Renal cortex interstitium (tissue), 11 donors: Measurements from ENCODE around the gene BSG. TPM values are rescaled to one million over a fixed set of nuclear protein-coding genes. Genes with fewer than 3 reads are reported as not detected.

Experiments used
- DNase-seq, 11 donors: peaks; one replicate each; pipeline ENCODE4 v3.0.0-alpha.2; 2013; ENCODE audit warnings: low read depth in 9 of 11, low spot score in 4 of 11; ENCODE audit errors: extremely low read depth in 1 of 11
- polyA plus RNA-seq, 3 donors: library from polyadenylated mRNA; unstranded; fragments of 120-200 nt; gene quantifications; one replicate each; pipeline ENCODE4 v1.2.1, GENCODE V29; 2013; ENCODE audit not compliant: insufficient read length in 3 of 3

Gene BSG
- polyA plus RNA-seq, 3 donors, result 359 to 541 (median 496) TPM

- no peak for DNase-seq
These were observed 37.2 kb upstream of the BSG start for GRCh38 chr19:535017-535835.

GRCh38 chr19:536031-536880, 36.1 kb upstream of the BSG start:
- DNase-seq, result no peak

- DNase-seq, result no peak
These were observed 35.5 kb upstream of the BSG start for GRCh38 chr19:536881-537404.

GRCh38 chr19:538641-539428, 33.6 kb upstream of the BSG start:
- DNase-seq, result no peak

GRCh38 chr19:539429-540030, 32.9 kb upstream of the BSG start:
- no peak for DNase-seq

- no peak for DNase-seq
These were observed 31.3 kb upstream of the BSG start for GRCh38 chr19:540867-541637.

DNA sequence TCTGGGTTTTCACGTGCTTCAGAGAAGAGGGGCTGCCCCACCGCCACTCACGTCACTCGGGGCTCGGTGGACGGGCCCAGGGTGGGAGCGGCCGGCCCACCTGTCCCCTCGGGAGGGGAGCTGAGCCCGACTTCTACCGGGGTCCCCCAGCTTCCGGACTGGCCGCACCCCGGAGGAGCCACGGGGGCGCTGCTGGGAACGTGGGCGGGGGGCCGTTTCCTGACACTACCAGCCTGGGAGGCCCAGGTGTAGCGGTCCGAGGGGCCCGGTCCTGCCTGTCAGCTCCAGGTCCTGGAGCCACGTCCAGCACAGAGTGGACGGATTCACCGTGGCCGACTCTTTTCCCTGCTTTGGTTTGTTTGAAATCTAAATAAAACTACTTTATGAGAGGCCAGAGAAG, 30.7 kb upstream of the BSG start:
- DNase-seq, result no peak

- DNase-seq, result no peak
These were observed 30.1 kb upstream of the BSG start for GRCh38 chr19:542173-542866.

- DNase-seq, result no peak
These were observed 28.3 kb upstream of the BSG start, which contains the start of gene GZMM for GRCh38 chr19:543910-544608. GZMM (plus strand) TSS chr19:544053; CDS start chr19:544072, 19 bp downstream.

GRCh38 chr19:547117-547516, 25.3 kb upstream of the BSG start:
- DNase-seq, result no peak

DNA sequence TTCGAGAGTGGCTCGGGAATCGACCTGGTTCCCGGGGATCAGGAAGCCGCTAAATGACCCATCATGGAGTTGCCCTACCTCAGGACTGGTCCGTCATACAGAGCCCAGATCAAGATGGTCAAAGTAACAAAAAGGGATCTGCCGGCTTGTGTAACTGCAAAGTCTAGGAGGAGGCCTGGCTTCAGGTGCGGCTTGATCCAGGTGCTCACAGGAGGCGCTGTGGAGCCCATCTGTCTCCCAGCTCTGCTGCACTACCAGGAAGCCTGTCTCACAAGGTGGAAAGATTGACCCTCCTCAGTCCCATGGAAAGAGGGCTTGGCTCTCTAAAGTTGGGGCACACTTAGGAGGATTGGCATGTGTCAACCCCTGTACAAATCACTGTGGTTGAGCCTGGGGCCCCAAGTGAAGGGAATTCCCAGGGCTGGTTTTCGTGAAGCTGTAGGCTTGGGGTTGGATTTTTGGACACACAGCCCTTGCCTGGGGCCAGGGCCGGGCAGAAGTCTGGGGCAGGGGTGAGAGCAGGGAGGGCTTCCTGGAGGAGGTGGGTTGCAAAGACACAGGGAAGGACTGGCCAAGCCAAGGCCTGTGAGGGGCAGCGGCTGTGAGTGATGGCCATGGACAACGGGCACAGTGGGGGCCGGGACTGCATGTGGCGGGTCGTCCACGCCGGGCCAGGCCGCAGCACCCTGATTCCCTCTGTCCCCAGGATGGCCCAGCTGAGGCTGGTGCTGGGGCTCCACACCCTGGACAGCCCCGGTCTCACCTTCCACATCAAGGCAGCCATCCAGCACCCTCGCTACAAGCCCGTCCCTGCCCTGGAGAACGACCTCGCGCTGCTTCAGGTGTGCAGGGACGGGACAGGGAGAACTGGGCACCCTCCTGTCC, 24.3 kb upstream of the BSG start:
- no peak for DNase-seq

GRCh38 chr19:548886-549830, 23.2 kb upstream of the BSG start:
- DNase-seq, result no peak

DNA sequence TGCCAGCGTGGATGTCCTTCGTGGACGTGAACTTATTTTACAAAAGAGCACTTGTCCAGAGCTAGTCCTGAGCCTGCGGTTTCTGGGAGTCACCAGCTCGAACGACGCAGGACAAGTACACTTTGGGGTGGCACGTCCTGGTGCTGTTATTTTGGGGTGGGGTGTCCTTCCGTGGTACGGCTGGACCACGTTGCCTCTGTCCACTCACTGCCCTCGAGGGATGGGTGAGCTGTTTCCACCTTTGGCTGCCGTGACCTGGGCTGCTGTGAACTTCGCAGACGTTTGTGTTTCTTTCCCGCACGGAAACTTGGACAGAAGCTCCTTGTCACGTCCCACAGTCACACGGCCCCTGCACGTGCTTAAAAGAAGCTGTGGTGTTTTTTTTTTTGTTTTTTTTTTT, 17.6 kb upstream of the BSG start:
- no peak for DNase-seq

DNA sequence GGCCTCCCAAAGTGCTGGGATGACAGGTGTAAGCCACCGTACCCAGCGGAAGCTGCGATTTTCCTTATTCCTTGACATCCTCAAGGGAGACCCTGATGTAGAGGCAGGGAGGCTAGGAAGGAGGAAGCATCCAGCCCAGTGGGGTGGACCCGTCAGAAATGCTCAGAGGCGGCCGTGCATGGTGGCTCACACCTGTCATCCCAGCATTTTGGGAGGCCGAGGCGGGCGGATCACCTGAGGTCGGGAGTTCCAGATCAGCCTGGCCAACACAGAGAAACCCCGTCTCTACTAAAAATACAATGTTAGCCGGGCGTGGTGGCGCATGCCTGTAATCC, 17.0 kb upstream of the BSG start:
- no peak for DNase-seq
